ENCODE results near the gene TMEM119.
"Not testable (repeated sequence)": the region's sequence is repeated elsewhere in the genome, so short reads cannot be mapped to it uniquely, and the experiment has no call there.

GRCh38 chr12:108555383-108555782 lies 42.5 kb downstream of the TMEM119 start:
- not testable (repeated sequence) for TF ChIP-seq CTCF (IDR thresholded peaks at IDR 0.05 in 2 of 3, conservative IDR thresholded peaks at IDR 0.05 in 1 of 3; ENCODE audit: control insufficient read depth in 2 of 3, extremely low read depth in 1 of 3, insufficient read depth in 1 of 3, low read depth in 3 of 3, low read length in 3 of 3); ATF2 (IDR thresholded peaks at IDR 0.05; ENCODE audit: low read length); ZBTB33 (IDR thresholded peaks at IDR 0.05); CBX5 (IDR thresholded peaks at IDR 0.05; ENCODE audit: low read depth); HDAC6 (IDR thresholded peaks at IDR 0.05; ENCODE audit: unreplicated experiment); PBX3 (IDR thresholded peaks at IDR 0.05; ENCODE audit: insufficient replicate concordance, low read depth, low read length)

Measured in GM12878 (cell line).